H1 (cell line): Measurements from ENCODE around the gene FHAD1. TPM values are rescaled to one million over a fixed set of nuclear protein-coding genes. Genes with fewer than 3 reads are reported as not detected.

Source experiments
- POU5F1 ChIP-seq: IDR thresholded peaks from 2 replicates; pipeline ENCODE4 v1.6.1; 2011; ENCODE audit warnings: low read depth, mild to moderate bottlenecking, low read length, moderate library complexity
- RAD21 ChIP-seq, 2 experiments: IDR thresholded peaks in 1 of 2; conservative IDR thresholded peaks in 1 of 2; 2 replicates each; pipeline ENCODE4 v1.6.1; 2011; ENCODE audit warnings: low read depth in 2 of 2, low read length in 2 of 2, improper control_type of control experiment in 1 of 2, inconsistent platforms in 1 of 2, mild to moderate bottlenecking in 1 of 2, moderate library complexity in 1 of 2
- SAP30 ChIP-seq: fragments of 300-600 bp; sonication (generic); IDR thresholded peaks from 2 replicates; pipeline ENCODE4 v1.7.1; 2012; ENCODE audit warnings: low read length, moderate library complexity, mild to moderate bottlenecking, inconsistent platforms; ENCODE audit not compliant: insufficient read depth, insufficient replicate concordance
- polyA plus RNA-seq, 7 experiments: library from polyadenylated mRNA; depleted of rRNA in 3 of 7; stranded (reverse) in 5 of 7; unstranded in 2 of 7; fragments of >200 nt in 5 of 7; fragments of 200-250 nt in 2 of 7; gene quantifications; 1 replicate in 5 of 7; 2 replicates in 1 of 7; 4 replicates in 1 of 7; pipeline versions ENCODE4 v1.2.1 to v1.2.3, GENCODE V29; 2011 to 2013; ENCODE audit warnings: missing spikeins in 2 of 7, mixed read lengths in 2 of 7
- total RNA-seq: library from RNA; stranded (reverse); fragmentation: NEBNext Ultra II Directional; extraction: Animal tissue kit (Norgen Biotek cat#: 25700); gene quantifications from 2 replicates; pipeline ENCODE4 v1.2.1, GENCODE V29; 2021
- TF ChIP-seq, protein P1 (sequence below): IDR thresholded peaks from 2 replicates; pipeline ENCODE4 v1.6.1; 2011; ENCODE audit warnings: low read length, improper control_type of control experiment

FHAD1 gene
- total and polyA plus RNA-seq, 2 of the 8 experiments (the other 6 are each of a cell fraction or from before 2014, with no cell fraction given): 0.39 to 0.69 TPM

DNA sequence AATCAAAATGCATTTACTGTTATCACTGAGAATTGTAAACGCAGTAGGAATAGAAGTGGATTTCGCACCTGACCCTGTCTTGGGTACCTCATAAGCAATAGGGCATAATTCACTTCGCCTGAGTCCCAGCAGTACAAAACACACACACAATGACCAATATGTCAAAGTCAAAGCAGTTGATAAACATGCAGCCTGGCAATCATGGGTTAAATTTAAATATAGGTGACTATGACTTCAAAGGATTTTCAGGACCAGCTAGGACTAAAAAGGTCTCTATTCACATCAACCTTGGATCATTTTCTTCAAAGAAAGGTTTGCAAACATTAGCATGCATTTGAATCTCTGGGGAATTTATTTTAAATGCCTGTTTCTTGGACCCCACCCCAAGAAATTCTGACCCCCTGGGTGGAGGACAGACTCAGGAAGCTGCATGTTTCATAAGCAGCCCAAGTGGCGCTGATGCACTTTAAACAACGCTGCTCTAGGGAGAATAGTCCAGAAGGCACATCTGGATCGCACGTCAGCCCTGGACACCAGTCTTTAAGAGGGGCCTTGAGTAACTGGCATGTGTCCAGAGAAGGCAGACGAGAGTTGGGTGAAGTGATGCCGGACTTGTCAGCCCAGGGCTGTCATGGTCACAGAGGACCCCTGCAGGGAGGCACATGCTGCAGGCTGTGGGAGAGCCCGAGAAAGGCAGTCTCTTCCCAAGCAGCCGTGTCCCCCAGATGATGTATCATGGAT is 107.0 kb downstream of the FHAD1 start (continued):
- TF ChIP-seq, protein P1, sequence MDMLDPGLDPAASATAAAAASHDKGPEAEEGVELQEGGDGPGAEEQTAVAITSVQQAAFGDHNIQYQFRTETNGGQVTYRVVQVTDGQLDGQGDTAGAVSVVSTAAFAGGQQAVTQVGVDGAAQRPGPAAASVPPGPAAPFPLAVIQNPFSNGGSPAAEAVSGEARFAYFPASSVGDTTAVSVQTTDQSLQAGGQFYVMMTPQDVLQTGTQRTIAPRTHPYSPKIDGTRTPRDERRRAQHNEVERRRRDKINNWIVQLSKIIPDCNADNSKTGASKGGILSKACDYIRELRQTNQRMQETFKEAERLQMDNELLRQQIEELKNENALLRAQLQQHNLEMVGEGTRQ: no peak
- no peak for TF ChIP-seq RAD21 (IDR thresholded peaks at IDR 0.05 in 1 of 2, conservative IDR thresholded peaks at IDR 0.05 in 1 of 2; ENCODE audit: low read depth in 2 of 2, low read length in 2 of 2)
- no peak for TF ChIP-seq POU5F1
- TF ChIP-seq SAP30: no peak
